Calu3 (cell line): ENCODE data around the gene NSF. TPM values are rescaled to one million over a fixed set of nuclear protein-coding genes. Genes with fewer than 3 reads are reported as not detected.

Experiments
- BruUV-seq: library from RNA; stranded (reverse); fragments of 400-500 nt; replicated peaks from 2 replicates; lab custom pipeline; 2021; lab: Mats Ljungman, UMichigan
- CTCF ChIA-PET: fragments of 300-600 bp; sonication (Branson Sonifier 250); formaldehyde crosslinking; loops from one replicate; lab custom pipeline; 2022; ENCODE audit warnings: antibody characterized with exemption; lab: Charles Lee
- DNase-seq: peaks from one replicate; pipeline ENCODE4 v3.0.0; 2022
- H3K27ac Mint-ChIP-seq: one replicate; pipeline ENCODE4 v1.8.0; 2022; ENCODE audit warnings: mixed read lengths; ENCODE audit not compliant: unreplicated experiment
- H3K27me3 Mint-ChIP-seq: one replicate; pipeline ENCODE4 v1.8.0; 2022; ENCODE audit warnings: mixed read lengths; ENCODE audit not compliant: unreplicated experiment
- H3K36me3 Mint-ChIP-seq: one replicate; pipeline ENCODE4 v1.8.0; 2022; ENCODE audit warnings: mild to moderate bottlenecking, moderate library complexity, mixed read lengths; ENCODE audit not compliant: insufficient read depth, unreplicated experiment
- H3K4me1 Mint-ChIP-seq: one replicate; pipeline ENCODE4 v1.8.0; 2022; ENCODE audit warnings: mild to moderate bottlenecking, low read depth, mixed read lengths; ENCODE audit not compliant: unreplicated experiment
- H3K4me3 Mint-ChIP-seq: one replicate; pipeline ENCODE4 v1.8.0; 2022; ENCODE audit warnings: mild to moderate bottlenecking, low read depth, moderate library complexity, mixed read lengths; ENCODE audit not compliant: unreplicated experiment
- H3K9me3 Mint-ChIP-seq: one replicate; pipeline ENCODE4 v1.8.0; 2022; ENCODE audit warnings: low read depth, mixed read lengths; ENCODE audit not compliant: unreplicated experiment
- CTCF ChIP-seq: fragments of 200-600 bp; IDR thresholded peaks from one replicate; pipeline ENCODE4 v1.8.0; 2022; ENCODE audit warnings: antibody characterized with exemption; ENCODE audit not compliant: unreplicated experiment
- intact Hi-C: fragments of 100-400 bp; cut with micrococcal nuclease; formaldehyde crosslinking; loops from one replicate; pipeline ENCODE4 v1.10.0; 2022; ENCODE audit not compliant: unreplicated experiment
- total RNA-seq: library from RNA; stranded (reverse); gene quantifications from 2 replicates; pipeline ENCODE4 v1.2.3, GENCODE V29; 2022

The NSF gene
- total RNA-seq, 1 experiment from 2014 or later: 79.0 TPM

GRCh38 chr17:46745376-46745775 is 154.9 kb downstream of the NSF start:
- DNase-seq: no peak
- BruUV-seq: no TSS peak
- H3K4me3 Mint-ChIP-seq: no peak overlapping the region
- no peak overlapping the region for H3K27ac Mint-ChIP-seq
- intact Hi-C loops: loop anchor here (10.0 kb wide), 1 partner anchor 69 kb away; the partner anchor contains the start of gene WNT3
- H3K4me1 Mint-ChIP-seq: peaks cover 28% of the 10 kb centered on the region
- H3K36me3 Mint-ChIP-seq: peaks cover 6% of the 10 kb centered on the region
- no peaks in the 10 kb centered on the region for H3K9me3 Mint-ChIP-seq
- H3K27me3 Mint-ChIP-seq: no peaks in the 10 kb centered on the region
- TF ChIP-seq CTCF: no peak
- CTCF ChIA-PET: no interaction called here

- H3K36me3 Mint-ChIP-seq: peaks cover 15% of the 10 kb centered on the region
Measured at GRCh38 chr17:46751425-46751824, 161.0 kb downstream of the NSF start.

GRCh38 chr17:46753776-46754175 is 163.3 kb downstream of the NSF start:
- CTCF ChIA-PET: interaction anchor here (0.6 kb wide), 2 partner anchors 11 to 333 kb away, joined by 3 read pairs; no protein-coding TSS in a partner anchor
- TF ChIP-seq CTCF: no peak
- Mint-ChIP-seq H3K27ac (no peak overlapping the region), H3K27me3 (no peaks in the 10 kb centered on the region), H3K9me3 (no peaks in the 10 kb centered on the region), H3K4me1 (no peaks in the 10 kb centered on the region), H3K36me3 (peaks cover 15% of the 10 kb centered on the region), H3K4me3 (no peak overlapping the region)
- no TSS peak for BruUV-seq
- no peak for DNase-seq
- intact Hi-C loops: no loop called here

More at GRCh38 chr17:46751425-46751824, 161.0 kb downstream of the NSF start:
- Mint-ChIP-seq H3K27me3 (no peaks in the 10 kb centered on the region), H3K9me3 (no peaks in the 10 kb centered on the region), H3K4me1 (no peaks in the 10 kb centered on the region), H3K27ac (no peak overlapping the region), H3K4me3 (no peak overlapping the region)
- no peak for TF ChIP-seq CTCF
- DNase-seq: no peak
- CTCF ChIA-PET: interaction anchor here (0.8 kb wide), 1 partner anchor 28 kb away, joined by 5 read pairs; no protein-coding TSS in a partner anchor
- intact Hi-C loops: no loop called here
- no TSS peak for BruUV-seq

GRCh38 chr17:46756081-46756735 is 165.7 kb downstream of the NSF start:
- no peak overlapping the region for H3K4me3 Mint-ChIP-seq
- H3K9me3 Mint-ChIP-seq: no peaks in the 10 kb centered on the region
- no peak for DNase-seq
- peaks cover 15% of the 10 kb centered on the region for H3K36me3 Mint-ChIP-seq
- no peaks in the 10 kb centered on the region for H3K4me1 Mint-ChIP-seq
- TSS peak; percentile 52 for BruUV-seq
- H3K27ac Mint-ChIP-seq: no peak overlapping the region
- CTCF ChIA-PET: interaction anchor here (1.1 kb wide), 1 partner anchor 29 kb away, joined by 4 read pairs; no protein-coding TSS in a partner anchor
- TF ChIP-seq CTCF: no peak
- no peaks in the 10 kb centered on the region for H3K27me3 Mint-ChIP-seq
- intact Hi-C loops: no loop called here
